ENCODE measurements around the gene GATD1.

The GATD1 gene

DNA sequence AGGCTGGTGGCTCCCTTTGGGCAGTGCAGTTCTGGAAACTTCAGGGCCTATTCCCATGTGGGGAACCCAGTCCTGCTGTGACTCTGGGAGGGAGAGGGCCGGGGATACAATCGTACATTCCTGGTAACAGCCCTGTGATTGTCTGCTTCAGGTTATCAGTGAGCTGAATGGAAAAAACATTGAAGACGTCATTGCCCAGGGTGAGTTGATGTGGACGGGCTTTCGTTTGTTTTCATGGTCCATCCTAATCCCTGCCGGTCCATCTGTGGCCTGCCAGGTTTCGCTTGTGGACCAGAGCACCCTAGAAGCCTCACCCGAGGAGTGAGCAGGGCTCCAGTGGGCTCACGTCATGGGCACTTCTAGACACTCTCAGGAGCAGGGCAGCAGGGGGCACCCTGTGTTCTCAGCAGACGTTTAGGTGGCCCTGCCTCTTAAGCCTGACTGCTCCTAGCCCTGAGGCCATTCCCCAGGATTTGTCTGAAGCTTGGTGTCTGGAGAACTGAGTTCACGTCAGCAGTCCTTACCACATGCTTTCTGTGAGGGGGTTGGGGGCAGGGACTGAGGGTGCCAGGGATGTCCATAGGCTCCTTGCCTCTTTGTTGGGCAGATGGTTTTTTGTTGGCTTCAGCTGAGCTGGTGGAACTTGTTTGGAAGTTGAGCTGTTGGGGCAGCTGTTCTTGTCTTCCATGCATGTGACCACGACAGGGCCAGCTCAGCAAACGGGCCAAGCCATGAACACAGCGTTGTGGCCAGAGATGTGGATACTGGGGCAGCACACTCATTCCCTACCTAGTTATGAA is 34.4 kb upstream of the GATD1 start:
- no peak for FAIRE-seq

DNA sequence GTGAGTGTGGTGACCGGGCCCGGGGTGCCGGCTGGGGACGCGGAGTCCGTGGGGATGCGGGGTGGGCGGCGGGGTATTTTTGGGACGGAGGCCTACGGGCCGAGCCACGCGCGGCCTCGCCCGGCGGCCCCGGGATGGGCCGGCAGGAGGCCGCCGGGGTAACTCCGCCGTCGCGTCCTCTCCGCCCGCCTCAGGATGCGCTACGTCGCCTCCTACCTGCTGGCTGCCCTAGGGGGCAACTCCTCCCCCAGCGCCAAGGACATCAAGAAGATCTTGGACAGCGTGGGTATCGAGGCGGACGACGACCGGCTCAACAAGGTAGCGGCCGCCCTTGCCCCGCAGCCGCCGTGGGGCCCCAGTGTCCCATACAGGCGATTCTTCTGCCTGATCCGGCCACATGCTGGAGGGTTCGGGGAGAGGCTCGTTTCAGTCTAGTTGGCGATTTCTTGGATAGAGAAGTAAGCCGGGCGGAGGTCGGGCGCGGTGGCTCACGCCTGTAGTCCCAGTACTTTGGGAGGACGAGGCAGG is 32.8 kb upstream of the GATD1 start:
- no peak for FAIRE-seq

DNA sequence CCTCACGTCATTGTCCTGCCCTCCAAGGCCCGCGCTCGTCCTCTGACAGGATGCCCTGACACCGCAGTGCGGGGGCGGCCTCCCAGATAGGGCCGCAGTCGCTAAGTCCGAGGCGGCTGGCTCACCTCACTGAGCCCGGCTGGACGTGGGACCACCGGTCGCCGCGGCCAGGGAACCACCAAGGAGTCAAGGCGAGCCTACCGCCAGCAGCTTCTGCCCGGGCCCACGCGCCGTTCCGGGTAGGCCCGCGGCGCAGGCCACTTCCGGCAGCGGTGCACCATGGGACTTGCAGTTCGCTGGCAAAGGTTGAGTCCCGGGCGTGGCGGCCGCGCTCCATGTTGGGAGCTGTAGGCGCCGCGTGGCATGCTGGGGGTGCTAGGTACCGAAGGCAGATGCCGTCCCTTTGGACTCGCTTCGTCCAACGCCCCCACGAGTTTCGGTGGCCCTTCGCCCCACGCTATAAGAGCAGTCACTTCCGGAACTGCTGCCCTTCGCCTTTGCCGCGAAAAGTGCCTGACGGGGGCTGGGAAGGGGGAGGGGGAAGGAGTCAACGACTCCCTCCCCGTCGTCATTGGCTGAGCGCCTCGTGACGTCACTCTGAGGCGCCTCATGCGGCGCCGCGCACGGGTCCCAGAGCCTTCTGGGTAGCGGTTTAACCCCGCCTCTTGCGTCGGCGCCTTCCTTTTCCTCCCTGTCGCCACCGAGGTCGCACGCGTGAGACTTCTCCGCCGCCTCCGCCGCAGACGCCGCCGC is 32.2 kb upstream of the GATD1 start, which contains the start of gene RPLP2:
Gene RPLP2 (plus strand): TSS at position 681 of the 753 bp plus-strand sequence. CDS start 268 bp downstream, outside the sequence.
- FAIRE-seq: peak; percentile 65

DNA sequence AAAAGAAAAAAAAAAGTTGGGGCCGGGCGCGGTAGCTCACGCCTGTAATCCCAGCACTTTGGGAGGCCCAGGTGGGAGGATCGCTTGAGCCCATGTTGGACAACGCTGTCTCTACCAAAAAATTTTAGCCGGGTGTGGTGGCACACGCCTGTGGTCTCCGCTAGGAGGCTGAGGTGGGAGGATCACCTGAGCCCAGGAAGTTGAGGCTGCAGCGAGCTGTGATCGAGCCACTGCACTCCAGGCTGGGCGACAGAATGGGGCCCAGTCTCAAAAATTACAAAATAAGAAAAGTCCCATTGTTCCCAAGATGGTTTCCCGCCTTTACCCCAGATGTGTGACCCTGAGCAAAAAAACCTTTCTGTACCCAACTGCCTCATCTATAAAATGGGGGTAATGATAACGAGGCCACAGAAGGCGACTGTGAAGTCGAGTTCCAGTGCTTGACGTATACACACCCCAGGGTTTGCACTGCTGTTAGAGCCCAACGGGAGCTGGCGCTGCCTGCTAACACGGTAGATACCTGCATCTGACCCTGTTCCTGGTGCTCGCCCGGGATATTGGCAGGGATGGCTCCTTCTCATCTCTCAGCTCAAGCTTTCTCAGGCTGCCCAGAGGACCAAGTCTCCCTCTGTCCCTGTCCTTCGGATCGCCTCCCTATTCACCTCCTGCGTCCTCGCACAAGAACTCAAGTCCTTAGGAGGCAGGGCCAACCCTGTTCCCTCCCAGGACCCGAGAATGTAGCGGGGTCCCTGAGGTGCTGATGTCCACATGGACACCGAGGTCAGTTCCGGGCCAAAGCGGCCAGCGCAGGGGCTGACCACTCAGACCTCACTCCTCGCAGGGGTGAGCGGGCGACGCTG is 31.4 kb upstream of the GATD1 start:
- no peak for FAIRE-seq

DNA sequence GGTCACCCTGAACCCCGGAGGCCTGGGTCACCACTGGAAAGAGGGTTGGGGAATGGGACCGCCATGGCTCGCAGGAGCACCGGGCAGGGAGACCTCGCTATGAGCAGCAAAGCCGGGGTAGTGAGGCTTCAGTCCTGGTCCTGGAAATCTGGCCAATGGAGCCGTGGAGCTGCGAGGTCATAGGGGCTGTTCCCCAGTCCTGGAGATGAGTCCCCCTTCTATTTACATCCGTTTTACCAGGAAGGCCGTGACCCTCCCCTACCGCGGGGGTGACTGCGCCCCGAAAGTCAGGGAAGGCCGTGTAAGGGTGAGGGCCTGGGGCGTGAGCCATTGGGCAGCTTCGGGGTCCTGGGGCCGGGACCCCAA is 27.3 kb upstream of the GATD1 start:
- no peak for FAIRE-seq

DNA sequence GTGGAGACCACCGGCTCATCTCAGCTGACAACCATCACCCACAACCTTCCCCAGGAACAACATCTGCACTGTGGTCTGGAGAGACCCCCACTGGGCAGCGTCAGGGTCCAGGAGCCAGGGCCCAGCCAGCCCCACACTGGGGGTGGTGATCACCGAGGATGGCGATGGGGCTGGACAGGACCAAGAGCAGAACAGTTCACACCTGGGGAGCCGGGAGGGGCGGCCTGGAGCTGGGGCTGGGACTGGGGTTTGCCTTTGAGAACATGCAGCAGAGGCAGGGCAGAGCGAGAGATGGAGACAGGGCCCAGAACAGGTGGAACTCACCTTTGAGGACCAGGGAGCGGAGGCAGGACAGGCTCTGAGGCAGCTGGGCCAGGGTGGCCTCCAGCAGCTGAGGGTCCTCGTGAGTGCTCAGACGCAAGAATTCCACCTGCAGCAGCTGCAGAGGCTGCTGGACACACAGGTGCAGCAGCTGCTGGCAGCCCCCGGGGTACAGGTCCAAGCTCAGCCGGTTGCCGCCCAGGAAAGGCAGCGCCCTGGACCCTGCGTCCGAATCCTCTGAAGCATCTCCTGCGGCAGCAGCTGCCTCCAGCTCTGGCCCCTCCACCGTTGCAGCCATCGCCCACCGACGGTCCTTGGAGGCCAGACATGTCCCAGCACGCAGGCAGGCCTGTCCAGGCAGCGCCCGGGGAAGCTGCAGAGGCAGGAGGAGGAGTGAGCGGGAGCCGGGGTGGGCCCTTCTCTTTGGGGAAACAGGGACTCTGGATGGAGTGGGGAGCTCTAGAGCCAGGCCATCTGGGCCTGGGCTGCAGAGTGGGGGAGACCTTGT is 26.7 kb upstream of the GATD1 start:
- FAIRE-seq: no peak

DNA sequence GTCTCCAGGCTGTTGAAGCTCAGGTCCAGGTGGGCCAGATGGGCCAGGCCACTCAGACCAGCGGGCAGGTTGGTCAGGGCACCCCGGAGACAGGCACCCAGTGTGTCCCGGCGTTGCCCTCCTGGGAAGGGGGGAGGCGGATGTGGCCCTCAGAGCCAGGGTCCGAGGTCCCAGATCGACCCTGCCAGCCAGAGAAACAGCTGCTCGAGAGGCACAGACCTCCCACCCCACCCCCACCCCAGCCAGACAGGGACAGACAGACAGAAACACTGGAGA is 26.1 kb upstream of the GATD1 start:
- no peak for FAIRE-seq

DNA sequence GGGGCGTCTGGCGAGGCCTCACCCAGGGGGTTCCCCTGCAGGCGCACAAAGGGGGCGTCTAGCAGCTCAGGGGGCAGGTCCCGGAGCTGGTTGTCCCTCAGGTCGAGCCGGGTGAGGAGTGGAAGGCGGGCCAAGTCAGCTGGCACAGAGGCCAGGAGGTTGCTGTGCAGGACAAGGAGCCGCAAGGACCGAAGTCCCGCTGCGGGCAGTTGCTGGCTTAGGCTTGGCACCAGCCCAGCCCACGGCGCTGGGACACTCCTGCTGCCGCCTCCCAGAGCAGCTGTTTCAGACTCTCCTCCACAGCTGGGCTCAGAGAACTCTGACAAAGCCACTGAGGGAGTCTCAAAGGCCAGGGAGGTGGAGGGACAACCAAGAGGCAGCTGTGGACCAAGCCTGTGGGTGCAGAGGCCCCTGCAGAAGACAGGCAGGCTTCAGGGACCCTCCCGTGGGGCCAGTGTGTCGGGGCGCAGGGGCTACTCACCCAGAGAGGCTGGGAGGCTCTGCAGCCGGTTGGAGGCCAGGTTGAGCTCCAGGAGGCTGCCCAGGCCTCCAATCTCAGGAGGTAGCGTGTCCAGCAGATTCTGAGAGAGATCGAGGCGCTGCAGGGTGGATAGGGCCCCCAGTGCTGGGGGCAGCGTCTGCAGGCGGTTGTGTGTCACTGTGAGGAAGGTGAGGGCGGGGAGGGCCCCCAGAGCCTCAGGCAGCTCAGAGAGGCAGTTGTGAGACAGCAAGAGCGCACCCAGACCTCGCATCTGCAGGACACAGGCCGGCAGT is 25.6 kb upstream of the GATD1 start:
- no peak for FAIRE-seq

DNA sequence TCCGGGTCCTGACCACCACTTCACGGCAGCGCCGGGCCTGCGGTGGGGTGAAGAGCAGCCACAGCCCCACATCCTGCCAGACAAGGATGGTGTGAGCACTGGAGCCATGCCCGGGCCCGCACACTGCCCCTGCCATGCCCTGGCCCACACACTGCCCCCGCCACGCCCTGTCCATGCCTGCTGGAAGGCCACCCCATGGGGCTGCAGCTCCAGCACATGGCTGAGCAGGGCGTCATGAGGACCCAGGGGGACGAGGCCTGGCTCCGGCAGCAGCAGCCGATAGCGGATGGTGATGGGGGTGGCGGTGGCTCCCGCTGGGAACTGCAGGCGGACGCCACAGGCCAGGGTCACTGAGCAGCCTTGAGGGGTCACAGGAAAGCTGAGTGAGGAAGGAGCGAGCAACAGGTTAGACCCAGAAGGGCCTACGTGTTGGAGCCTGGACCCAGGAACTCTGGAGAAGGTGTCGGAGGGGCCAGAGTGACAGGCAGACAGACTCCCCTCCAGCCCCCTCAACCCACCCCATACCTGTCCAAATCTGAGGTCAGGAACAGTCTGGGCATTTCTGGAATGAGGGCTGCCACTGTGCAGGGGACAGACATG is 24.8 kb upstream of the GATD1 start:
- FAIRE-seq: no peak

DNA sequence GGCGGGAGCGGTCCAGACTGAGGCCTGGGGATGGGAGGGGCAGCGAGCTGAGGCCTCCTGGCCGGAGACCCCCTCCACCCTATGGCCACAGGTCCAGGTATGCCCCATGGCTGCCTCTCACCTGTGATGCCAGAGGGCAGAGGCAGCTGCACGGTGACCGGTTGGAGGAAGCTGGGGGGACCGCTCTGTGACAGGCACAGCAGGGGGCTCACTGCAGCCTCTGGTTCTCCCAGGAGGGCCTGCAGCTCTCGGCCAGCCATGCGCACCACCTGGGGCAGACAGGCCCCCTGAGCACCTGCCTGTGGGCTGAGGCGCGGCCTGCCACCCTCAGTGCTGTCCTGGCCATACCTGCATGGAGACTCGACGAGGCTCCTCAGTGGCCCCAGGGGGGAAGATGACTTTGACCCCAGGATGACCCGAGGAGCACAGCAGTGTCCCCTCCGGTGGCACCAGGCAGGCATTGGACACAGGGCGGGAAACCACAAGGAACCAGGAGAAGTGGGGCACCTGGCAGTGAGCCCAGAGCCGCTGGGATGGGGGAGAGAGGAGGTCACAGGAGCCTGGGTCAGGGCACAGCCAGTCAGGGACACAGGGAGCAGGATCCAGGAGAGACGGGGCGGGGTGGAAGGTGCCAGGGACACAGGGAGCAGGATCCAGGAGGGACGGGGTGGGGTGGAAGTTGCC is 24.0 kb upstream of the GATD1 start:
- FAIRE-seq: no peak

DNA sequence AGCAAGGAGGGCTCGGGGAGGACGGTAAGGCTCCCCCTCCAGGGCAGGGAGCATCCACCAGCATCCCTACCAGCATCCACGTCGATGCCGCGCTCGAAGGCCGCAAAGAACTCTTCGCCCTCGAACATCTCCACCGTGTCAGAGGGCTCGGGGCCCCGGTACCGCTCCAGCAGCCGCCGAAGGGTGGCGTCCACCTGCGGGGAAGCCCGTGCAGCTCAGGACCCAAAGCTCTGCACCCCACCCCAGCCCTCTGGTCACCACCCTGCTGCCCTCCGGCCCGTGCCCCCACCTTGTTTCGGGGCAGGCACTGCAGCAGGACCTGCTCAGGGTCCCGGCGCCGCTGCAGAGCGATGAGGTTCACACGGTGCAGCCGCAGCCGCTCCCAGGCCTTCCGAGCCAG is 23.2 kb upstream of the GATD1 start:
- no peak for FAIRE-seq

DNA sequence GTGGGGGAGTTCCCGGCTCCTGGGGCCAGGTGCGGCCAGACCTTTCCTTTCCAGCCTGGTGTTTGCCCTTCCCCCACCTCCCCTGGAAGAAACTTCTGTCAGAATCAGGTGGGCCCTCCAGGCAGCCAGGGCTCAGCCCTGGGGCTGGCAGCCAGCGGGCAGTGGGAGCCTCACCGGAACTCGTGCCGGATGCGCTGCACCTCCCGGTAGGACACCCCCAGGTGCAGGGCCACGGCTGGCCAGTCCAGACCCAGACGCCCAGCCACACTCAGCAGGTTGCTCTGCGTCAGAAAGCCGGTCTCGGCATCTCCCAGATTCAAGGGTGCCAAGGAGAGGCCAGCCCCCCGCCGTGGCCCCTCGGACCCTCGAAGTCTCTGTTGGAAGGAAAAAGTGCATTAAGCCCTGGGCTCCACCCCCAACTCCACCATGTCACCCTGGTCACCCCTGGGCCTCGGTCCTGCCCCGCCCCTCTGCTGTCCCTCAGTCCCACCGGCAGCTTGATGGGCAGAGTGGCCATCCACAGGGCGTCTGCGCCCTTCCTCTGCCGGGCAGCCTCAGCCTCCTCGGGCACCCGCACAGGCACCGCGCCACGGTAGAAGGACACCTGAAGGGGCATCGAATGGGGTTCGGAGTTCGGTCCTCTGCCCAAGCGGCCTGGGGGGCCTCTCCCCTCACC is 22.5 kb upstream of the GATD1 start:
- FAIRE-seq: no peak

DNA sequence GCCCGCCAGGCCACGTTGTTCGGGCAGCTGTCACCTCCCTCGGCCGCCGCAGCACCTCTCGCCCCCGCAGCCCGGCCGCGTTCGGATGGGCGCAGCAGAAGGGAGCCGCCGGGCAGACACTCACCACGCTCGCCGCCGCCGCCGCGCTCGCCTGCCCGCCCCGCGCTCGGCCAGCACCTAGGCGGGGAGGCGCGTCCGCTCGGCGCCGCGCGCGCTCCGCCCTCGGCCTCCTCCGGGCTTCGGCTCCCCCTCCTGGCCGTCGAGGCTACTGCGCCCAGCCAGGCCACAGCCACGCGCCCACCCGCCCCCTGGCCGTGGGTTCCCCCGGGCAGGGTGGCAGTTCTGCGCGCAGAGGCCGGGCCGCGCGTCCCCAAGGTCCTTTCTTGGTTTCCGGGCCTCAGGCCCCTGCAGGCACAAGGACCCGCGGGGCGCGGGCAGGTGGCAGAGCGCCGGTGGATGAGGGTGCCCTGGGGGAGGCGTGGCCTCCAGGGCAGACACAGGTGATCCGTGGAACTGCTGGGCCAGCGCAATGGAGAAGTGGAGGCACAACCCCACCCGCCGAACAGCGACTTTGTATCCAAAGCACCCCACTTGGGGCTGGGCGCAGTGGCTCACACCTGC is 20.9 kb upstream of the GATD1 start, which contains the start of gene SLC25A22:
Gene SLC25A22 (minus strand): TSS at position 189 of the 621 bp plus-strand sequence. CDS start 3,275 bp downstream, outside the sequence.
- FAIRE-seq: no peak

DNA sequence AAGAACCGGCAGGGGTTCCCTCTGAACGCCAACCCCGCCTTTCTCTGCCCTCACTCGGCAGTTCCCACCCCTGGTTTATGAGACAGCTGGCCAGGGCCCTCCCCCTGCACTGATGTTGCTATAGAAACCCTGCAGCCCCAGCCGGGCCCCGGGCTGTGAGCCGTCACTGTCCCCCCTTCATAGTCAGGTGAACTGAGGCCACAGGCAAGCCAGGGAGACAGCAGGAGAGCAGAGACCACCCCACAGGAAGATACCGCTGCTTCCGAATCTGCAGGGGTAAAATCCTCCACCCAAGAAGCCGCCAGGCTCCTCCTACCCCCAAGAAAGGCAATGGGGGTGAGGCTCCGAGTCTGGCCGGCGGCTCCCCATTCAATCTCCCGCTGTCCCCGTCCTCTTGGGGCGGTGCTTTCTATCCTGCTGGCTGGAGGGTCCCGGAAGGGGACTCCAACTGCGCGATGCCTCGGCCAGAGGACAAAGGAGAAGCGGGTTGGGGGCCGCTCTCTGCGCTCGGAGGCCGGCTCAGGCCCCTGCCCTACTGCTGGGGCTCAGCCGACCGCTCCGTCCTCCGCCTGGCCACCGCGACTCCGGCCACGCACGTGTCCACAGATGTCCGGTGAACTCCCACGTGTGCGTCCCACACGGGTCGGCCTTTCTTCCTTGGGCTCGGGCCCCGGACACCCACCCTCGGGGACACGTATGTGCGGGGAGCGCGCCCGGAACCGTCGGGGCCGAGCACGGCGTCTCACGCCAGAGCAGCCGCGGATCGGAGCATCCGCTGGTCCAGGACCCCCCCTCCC is 20.2 kb upstream of the GATD1 start:
- FAIRE-seq: no peak

DNA sequence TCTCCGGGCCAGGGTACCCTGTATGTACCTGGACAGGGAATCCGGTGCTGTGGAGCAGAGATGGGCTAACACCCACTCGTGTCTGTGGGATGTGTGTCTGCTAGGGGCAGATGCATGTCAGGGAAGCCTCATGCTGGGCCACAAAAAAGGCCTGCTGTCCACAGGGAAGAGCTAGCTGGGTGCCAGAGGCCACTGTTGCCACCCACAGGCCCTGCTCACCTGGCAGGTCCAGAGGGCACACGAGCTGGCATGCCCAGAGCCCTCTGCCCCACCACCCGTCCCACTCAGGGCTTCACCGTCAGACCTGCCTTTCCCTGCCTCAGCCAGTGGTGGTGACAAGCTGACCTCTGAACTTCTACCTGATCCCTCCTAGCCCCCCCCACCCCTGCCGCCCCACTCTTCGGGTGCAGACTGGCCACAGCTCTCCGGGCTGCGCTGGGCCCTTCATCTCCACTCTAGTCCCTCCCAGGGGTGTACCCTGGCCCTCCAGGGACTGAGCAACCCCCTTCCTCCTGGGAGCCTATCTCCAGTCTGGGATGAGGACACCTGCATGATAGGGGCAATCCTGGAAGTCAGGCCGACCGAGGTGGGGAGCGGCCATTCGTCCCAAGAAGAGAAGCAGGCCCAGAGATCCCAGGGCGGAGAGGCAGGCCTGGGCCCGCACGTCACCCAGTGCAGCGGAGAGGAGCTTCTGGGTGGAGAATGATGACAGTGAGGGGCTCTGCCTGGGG is 19.4 kb upstream of the GATD1 start:
- no peak for FAIRE-seq

DNA sequence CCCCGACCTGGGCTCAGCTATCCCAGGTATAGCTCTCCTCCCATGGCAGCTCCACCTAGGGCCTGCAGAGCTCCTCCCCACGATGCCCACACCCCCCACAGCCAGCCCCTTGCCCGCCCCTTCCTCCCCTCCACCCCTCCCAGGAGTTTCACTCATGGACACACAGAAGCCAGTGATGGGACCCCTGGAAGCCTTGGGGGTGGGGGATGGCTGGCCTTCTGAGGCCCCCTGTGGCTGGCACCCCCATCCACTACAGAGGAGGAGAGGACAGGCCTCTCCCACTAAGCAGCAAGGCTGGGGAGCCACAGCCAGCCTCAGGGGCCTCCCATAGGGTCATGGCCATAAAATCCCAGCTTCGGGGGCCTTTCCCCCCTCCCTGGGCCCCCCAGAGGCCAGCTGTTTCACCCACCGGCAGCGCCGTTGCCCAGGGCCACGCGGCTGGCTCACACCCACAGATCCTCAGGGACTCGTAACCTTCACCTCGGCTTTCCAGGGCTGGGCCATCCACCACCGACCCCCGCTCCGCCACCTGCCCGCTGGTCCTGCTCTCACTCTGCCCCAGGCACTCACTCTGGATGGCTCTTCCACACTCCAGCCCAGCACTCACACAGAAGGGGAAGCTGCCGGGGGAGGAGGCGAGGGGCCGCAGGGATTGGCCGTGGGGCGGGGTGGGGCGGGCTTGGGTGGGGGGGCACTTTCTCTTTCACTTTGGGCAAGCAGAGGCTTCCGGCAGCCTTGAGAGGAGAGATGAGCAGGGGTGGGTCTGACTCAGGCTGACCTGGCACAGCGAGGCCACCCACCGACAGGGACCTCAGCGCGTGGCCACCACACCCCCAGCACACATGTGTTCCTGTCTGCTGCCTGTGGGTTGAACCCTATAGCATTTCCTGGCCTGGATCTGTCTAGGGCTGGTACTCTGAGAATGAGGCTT is 18.6 kb upstream of the GATD1 start:
- FAIRE-seq: no peak
